Activated CD8-positive, alpha-beta memory T cell treated with anti-CD3 and anti-CD28 coated beads, Interleukin-2, amount 50 U/mL, for 4 hours (primary cell): ENCODE measurements around the gene NR1H4.
"Not testable (repeated sequence)": the region's sequence is repeated elsewhere in the genome, so short reads cannot be mapped to it uniquely, and the experiment has no call there.

Experiments used
- DNase-seq: peaks from one replicate; pipeline ENCODE4 v3.0.0-alpha.2; 2020

NR1H4 gene

GRCh38 chr12:100473050-100473715 is 483 bp upstream of the NR1H4 start:
- DNase-seq = no peak

GRCh38 chr12:100474617-100475016 is 951 bp downstream of the NR1H4 start:
- no peak for DNase-seq

- no peak for DNase-seq
These were observed 2.5 kb downstream of the NR1H4 start for GRCh38 chr12:100476013-100476751.

- no peak for DNase-seq
These were observed 7.4 kb downstream of the NR1H4 start for GRCh38 chr12:100481021-100481420.

GRCh38 chr12:100484183-100484886 is 10.7 kb downstream of the NR1H4 start:
- no peak for DNase-seq

- DNase-seq = no peak
These were observed 11.3 kb downstream of the NR1H4 start for GRCh38 chr12:100484891-100485471.

- DNase-seq = no peak
These were observed 12.3 kb downstream of the NR1H4 start for GRCh38 chr12:100485983-100486382.

- no peak for DNase-seq
These were observed 15.7 kb downstream of the NR1H4 start for GRCh38 chr12:100489251-100489820.

GRCh38 chr12:100490056-100490455 is 16.4 kb downstream of the NR1H4 start:
- DNase-seq = no peak

GRCh38 chr12:100491104-100491503 is 17.4 kb downstream of the NR1H4 start:
- DNase-seq = no peak

- DNase-seq = no peak
These were observed 19.8 kb downstream of the NR1H4 start for GRCh38 chr12:100493396-100494012.

GRCh38 chr12:100494026-100494425 is 20.4 kb downstream of the NR1H4 start:
- DNase-seq = no peak

- DNase-seq = no peak
These were observed 20.9 kb downstream of the NR1H4 start for GRCh38 chr12:100494538-100494937.

GRCh38 chr12:100497105-100497795 is 23.6 kb downstream of the NR1H4 start:
- DNase-seq = no peak

- DNase-seq = no peak
These were observed 24.5 kb downstream of the NR1H4 start for GRCh38 chr12:100498141-100498540.

GRCh38 chr12:100499416-100499815 is 25.8 kb downstream of the NR1H4 start:
- no peak for DNase-seq

- DNase-seq = not testable (repeated sequence)
These were observed 29.1 kb downstream of the NR1H4 start for GRCh38 chr12:100502718-100503117.

- DNase-seq = no peak
These were observed 29.6 kb downstream of the NR1H4 start for GRCh38 chr12:100503228-100503628.

GRCh38 chr12:100504804-100505203 is 31.1 kb downstream of the NR1H4 start:
- no peak for DNase-seq

- no peak for DNase-seq
These were observed 35.1 kb downstream of the NR1H4 start for GRCh38 chr12:100508751-100509150.

- DNase-seq = no peak
These were observed 39.0 kb downstream of the NR1H4 start for GRCh38 chr12:100512692-100513091.

GRCh38 chr12:100515968-100516367 is 42.3 kb downstream of the NR1H4 start:
- DNase-seq = no peak
